PC-9 (cell line): ENCODE data around the gene USP27X.

ENCODE experiments used
- EZH2 ChIP-seq: fragments of 200-600 bp; sonication (generic); IDR thresholded peaks from 2 replicates; pipeline ENCODE4 v1.8.0; 2017; ENCODE audit warnings: antibody characterized with exemption, low read depth
- TF ChIP-seq, protein P1 (sequence below): fragments of 200-600 bp; sonication (generic); conservative IDR thresholded peaks from 2 replicates; pipeline ENCODE4 v1.6.1; 2017; ENCODE audit warnings: mixed run types, antibody characterized with exemption, mild to moderate bottlenecking, moderate library complexity

DNA sequence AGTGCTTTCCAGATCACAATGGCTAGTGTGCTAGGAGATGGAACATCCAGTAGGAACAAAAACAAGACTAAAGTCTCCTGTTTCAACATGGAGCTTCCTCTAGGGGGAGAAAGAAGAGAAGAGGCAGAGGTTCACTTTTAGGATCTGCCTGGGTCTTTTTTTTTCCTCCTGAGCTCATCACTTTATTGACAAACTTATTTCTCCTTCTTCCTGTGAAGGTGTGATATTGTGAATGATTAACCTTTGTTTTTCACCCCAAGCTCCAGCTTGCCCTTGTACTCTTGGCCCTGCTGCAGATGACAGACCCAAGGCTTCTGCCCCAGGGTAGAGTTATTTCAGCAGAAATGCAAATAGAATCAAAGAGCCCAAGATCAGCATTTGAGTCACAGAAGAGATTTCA lies 36.7 kb upstream of the USP27X start:
- TF ChIP-seq, protein P1, sequence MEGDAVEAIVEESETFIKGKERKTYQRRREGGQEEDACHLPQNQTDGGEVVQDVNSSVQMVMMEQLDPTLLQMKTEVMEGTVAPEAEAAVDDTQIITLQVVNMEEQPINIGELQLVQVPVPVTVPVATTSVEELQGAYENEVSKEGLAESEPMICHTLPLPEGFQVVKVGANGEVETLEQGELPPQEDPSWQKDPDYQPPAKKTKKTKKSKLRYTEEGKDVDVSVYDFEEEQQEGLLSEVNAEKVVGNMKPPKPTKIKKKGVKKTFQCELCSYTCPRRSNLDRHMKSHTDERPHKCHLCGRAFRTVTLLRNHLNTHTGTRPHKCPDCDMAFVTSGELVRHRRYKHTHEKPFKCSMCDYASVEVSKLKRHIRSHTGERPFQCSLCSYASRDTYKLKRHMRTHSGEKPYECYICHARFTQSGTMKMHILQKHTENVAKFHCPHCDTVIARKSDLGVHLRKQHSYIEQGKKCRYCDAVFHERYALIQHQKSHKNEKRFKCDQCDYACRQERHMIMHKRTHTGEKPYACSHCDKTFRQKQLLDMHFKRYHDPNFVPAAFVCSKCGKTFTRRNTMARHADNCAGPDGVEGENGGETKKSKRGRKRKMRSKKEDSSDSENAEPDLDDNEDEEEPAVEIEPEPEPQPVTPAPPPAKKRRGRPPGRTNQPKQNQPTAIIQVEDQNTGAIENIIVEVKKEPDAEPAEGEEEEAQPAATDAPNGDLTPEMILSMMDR = no peak
- no peak for TF ChIP-seq EZH2
